Parathyroid adenoma (tissue), 2 donors: ENCODE data around the gene PPP5C.

Experiments
- H2AFZ ChIP-seq: fragments of 300-600 bp; sonication (generic); one replicate; pipeline ENCODE4 v1.7.0; 2017; ENCODE audit warnings: antibody characterized with exemption, mild to moderate bottlenecking
- H3K27ac ChIP-seq: fragments of 300-600 bp; sonication (generic); one replicate; pipeline ENCODE4 v1.7.0; 2017
- H3K27me3 ChIP-seq: fragments of 300-600 bp; sonication (generic); one replicate; pipeline ENCODE4 v1.7.0; 2017; ENCODE audit warnings: low read length; ENCODE audit not compliant: control insufficient read depth, insufficient read depth
- H3K36me3 ChIP-seq: fragments of 300-600 bp; sonication (generic); one replicate; pipeline ENCODE4 v1.7.0; 2017; ENCODE audit warnings: low read length; ENCODE audit not compliant: control insufficient read depth, insufficient read depth
- H3K4me1 ChIP-seq: fragments of 300-600 bp; sonication (generic); one replicate; pipeline ENCODE4 v1.7.0; 2017; ENCODE audit warnings: control low read depth
- H3K4me2 ChIP-seq: fragments of 300-600 bp; sonication (generic); one replicate; pipeline ENCODE4 v1.7.0; 2017; ENCODE audit warnings: low read length
- H3K4me3 ChIP-seq: fragments of 300-600 bp; sonication (generic); one replicate; pipeline ENCODE4 v1.7.0; 2017; ENCODE audit warnings: low read depth, low read length
- H3K79me2 ChIP-seq: fragments of 300-600 bp; sonication (generic); one replicate; pipeline ENCODE4 v1.7.0; 2017; ENCODE audit warnings: control low read depth
- H3K9ac ChIP-seq: fragments of 300-600 bp; sonication (generic); one replicate; pipeline ENCODE4 v1.7.0; 2017; ENCODE audit warnings: mild to moderate bottlenecking
- H3K9me3 ChIP-seq: fragments of 300-600 bp; sonication (generic); one replicate; pipeline ENCODE4 v1.7.0; 2017; ENCODE audit warnings: low read length; ENCODE audit not compliant: control insufficient read depth
- CTCF ChIP-seq: fragments of 300-600 bp; sonication (generic); IDR thresholded peaks from one replicate; pipeline ENCODE4 v1.7.0; 2017; ENCODE audit warnings: antibody characterized with exemption, mild to moderate bottlenecking
- donor health status: primary hyperparathyroidism.

The PPP5C gene

GRCh38 chr19:46407856-46408663, 61.2 kb downstream of the PPP5C start:
- no peaks in the 10 kb centered on the region for H3K36me3 ChIP-seq
- peak overlapping the region; percentile 9 for H3K4me3 ChIP-seq
- no peaks in the 10 kb centered on the region for H3K79me2 ChIP-seq
- no peaks in the 10 kb centered on the region for H3K27me3 ChIP-seq
- no peaks in the 10 kb centered on the region for H3K9me3 ChIP-seq
- TF ChIP-seq CTCF, result no peak
- H2AFZ ChIP-seq, result peak overlapping the region; percentile 45
- no peak overlapping the region for H3K9ac ChIP-seq
- peak overlapping the region; percentile 35 for H3K4me2 ChIP-seq
- peaks cover 3% of the 10 kb centered on the region for H3K4me1 ChIP-seq
- H3K27ac ChIP-seq, result no peak overlapping the region

GRCh38 chr19:46408664-46409039, 61.8 kb downstream of the PPP5C start:
- Histone ChIP-seq H3K4me3 (peak overlapping the region; percentile 9), H3K79me2 (no peaks in the 10 kb centered on the region), H3K9me3 (no peaks in the 10 kb centered on the region), H3K27me3 (no peaks in the 10 kb centered on the region), H3K4me1 (peaks cover 6% of the 10 kb centered on the region), H3K36me3 (no peaks in the 10 kb centered on the region), H3K27ac (no peak overlapping the region), H3K9ac (no peak overlapping the region), H2AFZ (peak overlapping the region; percentile 45), H3K4me2 (peak overlapping the region; percentile 35)
- TF ChIP-seq CTCF, result no peak

GRCh38 chr19:46409191-46409590, 62.3 kb downstream of the PPP5C start:
- H3K36me3 ChIP-seq, result no peaks in the 10 kb centered on the region
- no peak for TF ChIP-seq CTCF
- H3K4me2 ChIP-seq, result no peak overlapping the region
- no peaks in the 10 kb centered on the region for H3K79me2 ChIP-seq
- H3K27me3 ChIP-seq, result no peaks in the 10 kb centered on the region
- no peak overlapping the region for H2AFZ ChIP-seq
- no peak overlapping the region for H3K9ac ChIP-seq
- H3K4me3 ChIP-seq, result no peak overlapping the region
- H3K9me3 ChIP-seq, result no peaks in the 10 kb centered on the region
- peaks cover 8% of the 10 kb centered on the region for H3K4me1 ChIP-seq
- no peak overlapping the region for H3K27ac ChIP-seq

- Histone ChIP-seq H3K79me2 (no peaks in the 10 kb centered on the region), H3K27me3 (no peaks in the 10 kb centered on the region), H3K4me1 (peaks cover 8% of the 10 kb centered on the region), H3K27ac (no peak overlapping the region), H2AFZ (no peak overlapping the region), H3K9me3 (no peaks in the 10 kb centered on the region), H3K4me3 (no peak overlapping the region), H3K9ac (no peak overlapping the region), H3K4me2 (no peak overlapping the region), H3K36me3 (no peaks in the 10 kb centered on the region)
- no peak for TF ChIP-seq CTCF
Observed at GRCh38 chr19:46410205-46411087, 63.6 kb downstream of the PPP5C start.
